HepG2 (cell line): ENCODE results near the gene HEBP1. TPM values are rescaled to one million over a fixed set of nuclear protein-coding genes. Genes with fewer than 3 reads are reported as not detected.

Experiments
- ATAC-seq: fragments of 200-7000 bp; cut with Tn5 transposase; 3 replicates; pipeline ENCODE4 v1.9.1; 2020; ENCODE audit warnings: mild to moderate bottlenecking, moderate library complexity
- BruUV-seq: library from RNA; stranded (reverse); fragments of 400-500 nt; replicated peaks from 2 replicates; lab custom pipeline; 2021; lab: Mats Ljungman, UMichigan
- CTCF ChIA-PET: fragments of 300-600 bp; formaldehyde crosslinking; extraction: SDS; loops from one replicate; lab custom pipeline; 2021; ENCODE audit warnings: low total read pairs, inconsistent platforms, low intra/inter-chr PET ratio; lab: Yijun Ruan, JAX
- POLR2A ChIA-PET: fragments of 350-600 bp; sonication (Branson Sonifier 250); formaldehyde crosslinking; loops from one replicate; lab custom pipeline; 2020; ENCODE audit warnings: antibody characterized with exemption, inconsistent platforms; lab: Yijun Ruan, JAX
- DNase-seq: peaks from one replicate; pipeline ENCODE4 v3.0.0-alpha.2; 2015; ENCODE audit warnings: low spot score
- FAIRE-seq: peaks from 3 replicates; lab custom pipeline; 2011; peaks lifted over from hg19 to GRCh38; lab: Jason Lieb, UNC
- H2AFZ ChIP-seq: one replicate; pipeline ENCODE4 v1.6.1; 2011; ENCODE audit warnings: low read length, inconsistent platforms
- H3K27ac ChIP-seq: fragments of 300-600 bp; 3 replicates; pipeline ENCODE4 v1.8.0; 2011; ENCODE audit warnings: mixed run types, mild to moderate bottlenecking, mixed read lengths, low read length, inconsistent platforms; ENCODE audit not compliant: insufficient read depth; ENCODE audit errors: extremely low read length
- H3K27me3 ChIP-seq, 2 experiments: fragments of 200-600 bp in 1 of 2; 2 replicates in 1 of 2; 3 replicates in 1 of 2; pipeline versions ENCODE4 v1.6.0 to v1.8.0; 2011; ENCODE audit warnings: low read length in 2 of 2, mild to moderate bottlenecking in 2 of 2, moderate library complexity in 2 of 2, inconsistent platforms in 1 of 2; ENCODE audit not compliant: insufficient read depth in 2 of 2, control insufficient read depth in 1 of 2
- H3K36me3 ChIP-seq, 2 experiments: fragments of 200-600 bp in 1 of 2; replicated peaks in 1 of 2; 2 replicates in 1 of 2; 3 replicates in 1 of 2; pipeline versions ENCODE4 v1.5.1 to v1.8.0; 2011; ENCODE audit warnings: low read length in 2 of 2, inconsistent platforms in 1 of 2; ENCODE audit not compliant: insufficient read depth in 2 of 2, control insufficient read depth in 1 of 2
- H3K4me1 ChIP-seq: 2 replicates; pipeline ENCODE4 v1.5.1; 2012; ENCODE audit warnings: low read length, inconsistent platforms; ENCODE audit not compliant: insufficient read depth
- H3K4me2 ChIP-seq: 2 replicates; pipeline ENCODE4 v1.6.0; 2011; ENCODE audit warnings: low read depth, low read length, inconsistent platforms
- H3K4me3 ChIP-seq, 3 experiments: fragments of 200-600 bp in 1 of 3; sonication (generic), shearing (Covaris generic) in 1 of 3; replicated peaks in 1 of 3; 2 replicates each; pipeline ENCODE4 v1.5.1; 2011 to 2016; ENCODE audit warnings: low read length in 3 of 3, inconsistent platforms in 2 of 3, low read depth in 2 of 3, mild to moderate bottlenecking in 2 of 3, control low read depth in 1 of 3, mixed read lengths in 1 of 3; ENCODE audit not compliant: insufficient read depth in 1 of 3
- H3K79me2 ChIP-seq: one replicate; pipeline ENCODE4 v1.6.1; 2011; ENCODE audit warnings: low read length, inconsistent platforms; ENCODE audit not compliant: insufficient read depth
- H3K9ac ChIP-seq: 2 replicates; pipeline ENCODE4 v1.6.0; 2011; ENCODE audit warnings: mild to moderate bottlenecking, low read depth, low read length, inconsistent platforms; ENCODE audit not compliant: insufficient read depth
- H3K9me3 ChIP-seq: 2 replicates; pipeline ENCODE4 v1.5.1; 2012; ENCODE audit warnings: mild to moderate bottlenecking, low read length
- H4K20me1 ChIP-seq: 2 replicates; pipeline ENCODE4 v1.6.0; 2011; ENCODE audit warnings: inconsistent platforms, mild to moderate bottlenecking, low read length, moderate library complexity; ENCODE audit not compliant: insufficient read depth
- ATF1 ChIP-seq: IDR thresholded peaks from 2 replicates; pipeline ENCODE4 v1.6.1; 2016; ENCODE audit warnings: mild to moderate bottlenecking, control low read depth
- BRD4 ChIP-seq: sonication (generic); formaldehyde crosslinking; IDR thresholded peaks from 2 replicates; pipeline ENCODE4 v1.4.0; 2020; ENCODE audit warnings: missing genetic modification reagents
- HOXD1 ChIP-seq: sonication (generic); formaldehyde crosslinking; IDR thresholded peaks from 2 replicates; pipeline ENCODE4 v1.5.0; 2020; ENCODE audit warnings: missing genetic modification reagents
- IRX3 ChIP-seq: sonication (generic); formaldehyde crosslinking; IDR thresholded peaks from 2 replicates; pipeline ENCODE4 v1.8.1; 2023; ENCODE audit warnings: mild to moderate bottlenecking, low read depth, missing genetic modification reagents, borderline replicate concordance
- MAFF ChIP-seq: IDR thresholded peaks from 2 replicates; pipeline ENCODE4 v1.6.1; 2011; ENCODE audit warnings: low read depth, low read length, improper control_type of control experiment
- MBD4 ChIP-seq: IDR thresholded peaks from 2 replicates; pipeline ENCODE4 v1.6.1; 2012; ENCODE audit warnings: low read length, inconsistent platforms, borderline replicate concordance
- SYNCRIP ChIP-seq: fragments of 200-400 bp; formaldehyde crosslinking; IDR thresholded peaks from 2 replicates; pipeline ENCODE4 v1.6.1; 2018; ENCODE audit warnings: mild to moderate bottlenecking, low read depth, low read length; ENCODE audit not compliant: insufficient read depth
- ZFP41 ChIP-seq: sonication (generic); formaldehyde crosslinking; IDR thresholded peaks from 2 replicates; pipeline ENCODE4 v1.4.0; 2020; ENCODE audit warnings: mild to moderate bottlenecking, missing genetic modification reagents, borderline replicate concordance
- ZNF580 ChIP-seq: IDR thresholded peaks from 2 replicates; pipeline ENCODE4 v1.6.1; 2016; ENCODE audit warnings: low read depth, borderline replicate concordance
- WGBS: methylation state at CpG from one replicate; pipeline ENCODE4 v1.1.6; 2017; ENCODE audit warnings: low lambda C conversion rate; 5-methylcytosine and 5-hydroxymethylcytosine counted together
- in situ Hi-C: cut with HindIII; loops from 2 replicates; pipeline ENCODE4 v1.10.0; 2017; ENCODE audit warnings: low pct_unique_long_range_greater_than_20kb; ENCODE audit not compliant: extremely low pct_ligation_motif_present
- intact Hi-C: fragments of 100-400 bp; cut with micrococcal nuclease; formaldehyde crosslinking; loops from one replicate; pipeline ENCODE4 v1.10.0; 2022; ENCODE audit not compliant: unreplicated experiment
- polyA plus RNA-seq, 8 experiments: library from polyadenylated mRNA; depleted of rRNA in 3 of 8; stranded (reverse) in 7 of 8; unstranded in 1 of 8; fragments of >200 nt; fragmentation: Illumina TruSeq in 4 of 8; extraction: Trizol in 4 of 8; gene quantifications; 2 replicates each; pipeline versions ENCODE4 v1.2.1 to v1.2.3, GENCODE V29; 2011 to 2016; ENCODE audit warnings: low read depth in 4 of 8, missing spikeins in 1 of 8, mixed read lengths in 1 of 8; ENCODE audit not compliant: insufficient read depth in 1 of 8
- total RNA-seq, 5 experiments: library from RNA; depleted of rRNA; stranded (reverse); fragments of >200 nt; fragmentation: Illumina TruSeq; extraction: Trizol; gene quantifications; 2 replicates each; pipeline ENCODE4 v1.2.3, GENCODE V29; 2016; ENCODE audit warnings: low read depth in 1 of 5
- TF ChIP-seq, protein P1 (sequence below): sonication (generic); formaldehyde crosslinking; IDR thresholded peaks from one replicate; pipeline ENCODE4 v1.5.1; 2020; ENCODE audit warnings: mild to moderate bottlenecking, missing genetic modification reagents; ENCODE audit errors: not compliant biosample characterization
- TF ChIP-seq, protein P2 (sequence below): sonication (generic); formaldehyde crosslinking; IDR thresholded peaks from 2 replicates; pipeline ENCODE4 v1.5.1; 2020; ENCODE audit warnings: mild to moderate bottlenecking, missing genetic modification reagents, borderline replicate concordance

HEBP1 gene
- total and polyA plus RNA-seq, 2 of the 13 experiments (the other 11 are each of a cell fraction or from before 2014, with no cell fraction given) = 7.8 to 9.4 TPM

DNA sequence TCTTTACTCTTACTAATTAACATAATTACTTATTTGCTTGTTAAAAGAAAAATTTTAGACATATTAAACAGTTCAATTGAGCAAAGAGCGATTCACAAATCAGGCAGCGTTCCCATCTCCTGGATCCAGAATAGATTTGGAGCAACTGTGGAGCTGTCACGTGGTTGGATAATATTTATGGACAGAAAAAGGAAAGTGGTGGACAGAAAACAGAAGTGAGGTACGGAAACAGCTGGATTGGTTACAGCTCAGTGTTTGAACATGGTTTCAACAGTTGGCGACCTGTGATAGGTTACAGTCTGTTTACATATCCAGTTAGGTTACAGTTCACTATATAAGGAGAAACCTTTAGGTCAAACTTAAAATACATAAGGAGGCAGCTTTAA lies 24.5 kb upstream of the HEBP1 start:
- no TSS peak for BruUV-seq
- no peaks in the 10 kb centered on the region for H3K79me2 ChIP-seq
- WGBS = 66% methylated on average over 5 of the region's 5 CpGs
- no peak overlapping the region for H3K4me3 ChIP-seq
- CTCF ChIA-PET = interaction anchor here (1.2 kb wide), 1 partner anchor 187 kb away, joined by 3 read pairs; no protein-coding TSS in a partner anchor
- POLR2A ChIA-PET = no interaction called here
- no peak for ATAC-seq
- no peak overlapping the region for H3K4me2 ChIP-seq
- no peak overlapping the region for H3K27ac ChIP-seq
- H3K4me1 ChIP-seq = no peaks in the 10 kb centered on the region
- FAIRE-seq = no peak
- DNase-seq = no peak
- no peaks in the 10 kb centered on the region for H3K9me3 ChIP-seq
- H4K20me1 ChIP-seq = no peaks in the 10 kb centered on the region
- no peak for TF ChIP-seq IRX3 (CRISPR knock-in tag)
- no peak for TF ChIP-seq HOXD1 (CRISPR knock-in tag)
- no peak for TF ChIP-seq ZFP41
- no peak for TF ChIP-seq MAFF
- TF ChIP-seq, protein P1, sequence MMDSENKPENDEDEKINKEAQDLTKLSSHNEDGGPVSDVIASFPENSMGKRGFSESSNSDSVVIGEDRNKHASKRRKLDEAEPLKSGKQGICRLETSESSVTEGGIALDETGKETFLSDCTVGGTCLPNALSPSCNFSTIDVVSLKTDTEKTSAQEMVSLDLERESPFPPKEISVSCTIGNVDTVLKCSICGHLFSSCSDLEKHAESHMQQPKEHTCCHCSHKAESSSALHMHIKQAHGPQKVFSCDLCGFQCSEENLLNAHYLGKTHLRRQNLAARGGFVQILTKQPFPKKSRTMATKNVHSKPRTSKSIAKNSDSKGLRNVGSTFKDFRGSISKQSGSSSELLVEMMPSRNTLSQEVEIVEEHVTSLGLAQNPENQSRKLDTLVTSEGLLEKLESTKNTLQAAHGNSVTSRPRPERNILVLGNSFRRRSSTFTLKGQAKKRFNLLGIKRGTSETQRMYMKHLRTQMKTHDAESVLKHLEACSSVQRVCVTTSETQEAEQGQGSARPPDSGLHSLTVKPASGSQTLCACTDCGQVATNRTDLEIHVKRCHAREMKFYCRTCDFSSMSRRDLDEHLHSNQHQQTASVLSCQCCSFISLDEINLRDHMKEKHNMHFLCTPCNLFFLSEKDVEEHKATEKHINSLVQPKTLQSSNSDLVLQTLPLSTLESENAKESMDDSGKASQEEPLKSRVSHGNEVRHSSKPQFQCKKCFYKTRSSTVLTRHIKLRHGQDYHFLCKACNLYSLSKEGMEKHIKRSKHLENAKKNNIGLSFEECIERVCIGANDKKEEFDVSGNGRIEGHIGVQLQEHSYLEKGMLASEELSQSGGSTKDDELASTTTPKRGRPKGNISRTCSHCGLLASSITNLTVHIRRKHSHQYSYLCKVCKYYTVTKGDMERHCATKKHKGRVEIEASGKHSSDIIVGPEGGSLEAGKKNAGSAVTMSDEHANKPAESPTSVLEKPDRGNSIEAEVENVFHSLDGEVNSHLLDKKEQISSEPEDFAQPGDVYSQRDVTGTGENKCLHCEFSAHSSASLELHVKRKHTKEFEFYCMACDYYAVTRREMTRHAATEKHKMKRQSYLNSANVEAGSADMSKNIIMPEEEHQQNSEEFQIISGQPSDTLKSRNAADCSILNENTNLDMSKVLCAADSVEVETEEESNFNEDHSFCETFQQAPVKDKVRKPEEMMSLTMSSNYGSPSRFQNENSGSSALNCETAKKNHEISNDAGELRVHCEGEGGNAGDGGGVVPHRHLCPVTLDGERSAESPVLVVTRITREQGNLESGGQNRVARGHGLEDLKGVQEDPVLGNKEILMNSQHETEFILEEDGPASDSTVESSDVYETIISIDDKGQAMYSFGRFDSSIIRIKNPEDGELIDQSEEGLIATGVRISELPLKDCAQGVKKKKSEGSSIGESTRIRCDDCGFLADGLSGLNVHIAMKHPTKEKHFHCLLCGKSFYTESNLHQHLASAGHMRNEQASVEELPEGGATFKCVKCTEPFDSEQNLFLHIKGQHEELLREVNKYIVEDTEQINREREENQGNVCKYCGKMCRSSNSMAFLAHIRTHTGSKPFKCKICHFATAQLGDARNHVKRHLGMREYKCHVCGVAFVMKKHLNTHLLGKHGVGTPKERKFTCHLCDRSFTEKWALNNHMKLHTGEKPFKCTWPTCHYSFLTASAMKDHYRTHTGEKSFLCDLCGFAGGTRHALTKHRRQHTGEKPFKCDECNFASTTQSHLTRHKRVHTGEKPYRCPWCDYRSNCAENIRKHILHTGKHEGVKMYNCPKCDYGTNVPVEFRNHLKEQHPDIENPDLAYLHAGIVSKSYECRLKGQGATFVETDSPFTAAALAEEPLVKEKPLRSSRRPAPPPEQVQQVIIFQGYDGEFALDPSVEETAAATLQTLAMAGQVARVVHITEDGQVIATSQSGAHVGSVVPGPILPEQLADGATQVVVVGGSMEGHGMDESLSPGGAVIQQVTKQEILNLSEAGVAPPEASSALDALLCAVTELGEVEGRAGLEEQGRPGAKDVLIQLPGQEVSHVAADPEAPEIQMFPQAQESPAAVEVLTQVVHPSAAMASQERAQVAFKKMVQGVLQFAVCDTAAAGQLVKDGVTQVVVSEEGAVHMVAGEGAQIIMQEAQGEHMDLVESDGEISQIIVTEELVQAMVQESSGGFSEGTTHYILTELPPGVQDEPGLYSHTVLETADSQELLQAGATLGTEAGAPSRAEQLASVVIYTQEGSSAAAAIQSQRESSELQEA = no peak
- TF ChIP-seq, protein P2, sequence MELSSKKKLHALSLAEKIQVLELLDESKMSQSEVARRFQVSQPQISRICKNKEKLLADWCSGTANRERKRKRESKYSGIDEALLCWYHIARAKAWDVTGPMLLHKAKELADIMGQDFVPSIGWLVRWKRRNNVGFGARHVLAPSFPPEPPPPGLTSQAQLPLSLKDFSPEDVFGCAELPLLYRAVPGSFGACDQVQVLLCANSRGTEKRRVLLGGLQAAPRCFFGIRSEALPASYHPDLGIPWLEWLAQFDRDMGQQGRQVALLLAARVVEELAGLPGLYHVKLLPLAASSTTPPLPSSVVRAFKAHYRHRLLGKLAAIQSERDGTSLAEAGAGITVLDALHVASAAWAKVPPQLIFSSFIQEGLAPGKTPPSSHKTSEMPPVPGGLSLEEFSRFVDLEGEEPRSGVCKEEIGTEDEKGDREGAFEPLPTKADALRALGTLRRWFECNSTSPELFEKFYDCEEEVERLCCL (CRISPR knock-in tag) = no peak
- no peak for TF ChIP-seq ATF1 (CRISPR knock-in tag)
- TF ChIP-seq MBD4 = no peak
- TF ChIP-seq ZNF580 (CRISPR knock-in tag) = no peak
- TF ChIP-seq SYNCRIP = no peak
- no peak for TF ChIP-seq BRD4
- no peaks in the 10 kb centered on the region for H3K36me3 ChIP-seq
- H3K9ac ChIP-seq = no peak overlapping the region
- no peaks in the 10 kb centered on the region for H3K27me3 ChIP-seq
- intact Hi-C loops (loop anchor here (1.0 kb wide), 2 partner anchors 184 to 188 kb away; no protein-coding TSS in a partner anchor), in situ Hi-C loops (no loop called here)
- no peak overlapping the region for H2AFZ ChIP-seq
